ENCODE data around the gene COX17.

Gene COX17

DNA sequence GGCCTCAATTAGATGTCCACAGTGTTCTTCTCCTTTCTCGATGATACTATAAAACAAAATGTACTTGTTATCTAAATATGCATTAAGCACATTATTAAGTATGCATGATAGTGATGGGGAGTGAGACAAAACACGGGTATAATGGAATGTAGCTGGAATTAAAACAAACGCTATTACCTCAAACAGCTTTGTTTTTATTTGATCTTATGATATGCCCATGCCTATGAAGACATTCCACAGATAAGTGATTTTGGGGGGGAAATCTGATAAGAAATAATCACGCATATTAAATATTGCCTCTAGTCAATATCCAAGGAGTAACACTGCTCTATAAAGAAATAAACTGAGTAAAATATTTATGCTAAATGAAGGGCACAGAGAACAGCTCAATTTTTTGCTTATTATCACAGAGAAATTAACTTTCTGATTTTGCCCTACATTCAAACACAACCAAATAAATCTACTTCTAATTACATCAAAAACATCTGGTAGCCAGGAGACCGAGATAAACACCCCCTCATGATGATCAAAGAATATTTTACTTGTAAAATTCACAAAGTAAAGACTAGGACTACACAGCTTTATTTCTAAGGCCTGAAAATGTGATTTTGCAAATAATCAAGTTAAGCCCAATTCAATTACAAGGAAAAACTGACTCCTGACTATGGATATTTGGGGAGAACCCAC lies 1.9 kb downstream of the COX17 start:
- DNase-seq (ENCODE audit: low read depth, low spot score) = no peak

DNA sequence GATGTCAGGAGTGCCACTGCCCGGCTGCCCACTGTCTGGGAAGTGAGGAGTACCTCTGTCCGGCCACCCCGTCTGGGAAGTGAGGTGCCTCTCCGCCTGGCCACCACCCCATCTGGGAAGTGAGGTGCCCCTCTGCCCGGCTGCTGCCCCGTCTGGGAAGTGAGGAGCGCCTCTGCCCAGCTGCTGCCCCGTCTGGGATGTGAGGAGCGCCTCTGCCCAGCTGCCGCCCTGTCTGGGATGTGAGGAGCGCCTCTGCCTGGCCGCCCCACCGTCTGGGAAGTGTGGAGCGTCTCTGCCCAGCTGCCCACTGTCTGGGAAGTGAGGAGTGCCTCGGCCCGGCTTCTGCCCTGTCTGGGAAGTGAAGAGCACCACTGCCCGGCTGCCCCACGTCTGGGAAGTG lies 3.3 kb downstream of the COX17 start:
- no peak for DNase-seq (ENCODE audit: low read depth, low spot score)

DNA sequence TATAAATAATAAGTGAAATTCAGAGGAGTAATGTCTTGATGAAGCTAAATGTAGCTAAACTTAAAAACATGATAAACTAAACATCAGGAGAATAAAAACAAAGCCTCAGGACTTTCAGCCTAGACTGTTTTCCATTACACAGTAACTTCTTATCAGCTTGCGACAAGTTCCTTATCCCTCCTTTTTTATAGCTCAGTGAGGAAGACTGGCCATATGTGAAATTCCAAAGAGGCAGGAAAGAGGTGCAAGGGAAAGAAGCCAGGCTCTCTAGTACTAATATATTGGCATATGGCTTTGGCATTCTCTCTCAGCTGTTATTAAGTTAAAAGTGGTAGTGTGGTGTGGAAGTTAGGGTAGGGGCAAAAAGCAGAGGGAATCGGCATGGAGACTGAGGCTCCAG lies 4.4 kb downstream of the COX17 start:
- no peak for DNase-seq (ENCODE audit: low read depth, low spot score)

DNA sequence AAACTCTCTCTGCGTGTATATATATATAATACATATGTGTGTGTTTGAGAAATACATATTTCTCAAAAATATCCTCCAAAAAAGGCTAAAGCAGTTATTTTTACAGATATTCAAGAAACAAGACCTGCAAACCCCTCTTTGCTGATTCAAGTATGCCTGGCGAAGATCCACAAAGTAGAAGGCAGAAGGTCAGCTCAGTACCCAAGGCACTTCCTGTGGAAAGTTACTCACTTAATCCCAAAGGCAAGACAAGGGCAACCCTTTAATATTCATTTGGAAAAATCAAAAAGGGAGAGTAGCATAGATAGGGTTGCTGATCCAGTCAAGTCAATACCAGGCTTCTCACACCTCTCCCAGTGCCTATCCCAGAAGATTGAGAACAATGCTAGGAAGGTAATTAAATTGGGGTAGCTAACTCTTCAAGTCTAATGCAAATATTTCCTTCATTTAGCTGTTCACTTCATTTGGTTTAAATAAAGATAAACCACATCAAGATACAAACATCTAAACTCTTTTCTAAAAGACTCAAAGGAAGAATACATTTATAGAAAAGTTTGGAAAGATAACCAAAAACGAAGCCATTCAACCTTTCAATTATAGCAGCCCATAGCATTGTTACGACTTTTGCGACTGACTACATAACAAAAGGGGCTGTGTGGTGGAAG lies 7.2 kb downstream of the COX17 start:
- DNase-seq (ENCODE audit: low read depth, low spot score) = no peak

DNA sequence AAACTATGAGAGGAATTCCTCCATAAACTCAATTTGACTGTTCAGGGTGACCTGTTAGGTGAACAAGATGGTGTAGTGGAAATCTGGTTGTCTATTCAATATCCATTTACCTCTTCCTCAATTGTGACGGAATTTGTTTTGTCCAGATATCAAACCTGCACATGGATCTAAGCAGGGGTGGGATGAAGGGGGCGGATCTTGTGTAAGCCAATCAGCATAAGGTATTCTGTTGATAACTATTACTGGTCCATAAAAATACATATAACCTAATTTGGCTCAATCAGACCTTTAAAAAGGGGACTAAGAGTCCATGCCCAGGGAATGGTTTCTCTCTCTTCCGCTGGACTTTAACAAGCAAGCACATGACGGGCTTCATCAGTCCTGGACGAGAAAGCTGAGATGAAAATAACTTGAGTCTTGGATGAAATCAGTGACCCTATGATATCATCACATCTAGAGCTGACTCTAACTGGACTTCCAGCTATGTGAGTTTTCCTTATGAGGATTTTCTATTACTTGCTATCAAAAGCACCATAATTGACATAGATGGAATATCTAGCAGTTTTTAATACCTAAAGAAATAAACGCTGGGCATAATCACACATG lies 11.1 kb downstream of the COX17 start:
- no peak for DNase-seq (ENCODE audit: low read depth, low spot score)

DNA sequence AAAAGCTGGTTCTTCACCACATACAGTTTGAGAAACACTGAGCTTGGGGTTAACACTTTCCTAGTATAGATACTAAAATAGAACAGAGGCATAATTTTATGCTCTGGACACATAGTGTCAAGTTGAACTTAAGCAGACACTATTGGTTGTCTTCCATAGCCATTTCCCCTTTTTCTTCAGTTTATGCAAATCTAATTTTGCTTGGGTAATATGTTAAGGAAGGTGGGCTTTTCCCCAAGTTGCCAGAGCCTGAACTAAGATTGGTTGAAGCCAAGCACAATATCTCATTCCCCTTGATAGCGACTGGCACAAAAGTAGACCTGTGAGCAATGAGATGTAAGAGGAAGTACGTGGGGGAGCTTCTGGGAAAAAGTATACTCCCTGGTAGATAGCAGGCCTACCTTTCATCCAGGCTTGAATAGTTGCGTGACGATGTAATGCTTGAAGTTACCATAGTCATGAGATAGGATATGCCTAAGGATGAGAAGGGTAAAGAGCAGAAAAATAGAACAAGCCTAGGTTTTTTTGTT lies 12.3 kb downstream of the COX17 start:
- DNase-seq (ENCODE audit: low read depth, low spot score) = no peak

DNA sequence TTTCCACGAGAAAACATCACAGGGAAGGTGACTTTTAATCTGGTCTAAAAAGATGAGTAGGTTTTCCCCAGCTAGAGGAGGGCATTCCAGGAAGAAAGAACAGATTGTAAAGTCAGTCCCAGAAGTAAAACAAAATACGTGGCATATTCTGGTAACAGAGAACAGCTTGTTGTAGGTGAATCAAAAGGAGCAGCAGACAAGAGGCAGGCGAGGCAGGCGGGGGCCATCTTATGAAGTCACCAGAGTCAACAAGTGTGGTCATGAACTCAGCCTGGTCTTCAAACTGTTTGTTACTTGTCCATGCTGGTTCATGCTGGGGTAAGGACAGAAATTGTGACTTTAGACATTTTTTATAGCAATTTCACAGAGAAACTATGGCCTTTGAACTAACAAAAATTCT lies 12.8 kb downstream of the COX17 start:
- no peak for DNase-seq (ENCODE audit: low read depth, low spot score)

DNA sequence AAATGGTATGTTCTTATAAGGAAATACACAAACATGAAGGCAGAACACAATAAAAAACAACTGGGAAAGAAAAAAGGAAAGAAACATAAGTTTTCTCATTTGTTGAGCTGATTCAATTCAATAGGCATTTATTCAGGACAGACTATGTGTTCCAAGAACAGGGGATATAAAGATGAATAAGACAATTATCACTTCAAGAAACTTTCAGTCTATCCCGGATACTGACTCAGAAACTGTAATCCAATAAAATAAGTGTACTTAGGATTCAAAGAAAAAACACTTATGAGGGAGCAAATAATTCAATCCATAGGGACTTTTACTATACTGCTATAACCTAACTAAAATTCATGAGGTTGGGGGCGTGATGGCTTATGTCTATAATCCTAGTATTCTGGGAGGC lies 13.3 kb downstream of the COX17 start:
- no peak for DNase-seq (ENCODE audit: low read depth, low spot score)

DNA sequence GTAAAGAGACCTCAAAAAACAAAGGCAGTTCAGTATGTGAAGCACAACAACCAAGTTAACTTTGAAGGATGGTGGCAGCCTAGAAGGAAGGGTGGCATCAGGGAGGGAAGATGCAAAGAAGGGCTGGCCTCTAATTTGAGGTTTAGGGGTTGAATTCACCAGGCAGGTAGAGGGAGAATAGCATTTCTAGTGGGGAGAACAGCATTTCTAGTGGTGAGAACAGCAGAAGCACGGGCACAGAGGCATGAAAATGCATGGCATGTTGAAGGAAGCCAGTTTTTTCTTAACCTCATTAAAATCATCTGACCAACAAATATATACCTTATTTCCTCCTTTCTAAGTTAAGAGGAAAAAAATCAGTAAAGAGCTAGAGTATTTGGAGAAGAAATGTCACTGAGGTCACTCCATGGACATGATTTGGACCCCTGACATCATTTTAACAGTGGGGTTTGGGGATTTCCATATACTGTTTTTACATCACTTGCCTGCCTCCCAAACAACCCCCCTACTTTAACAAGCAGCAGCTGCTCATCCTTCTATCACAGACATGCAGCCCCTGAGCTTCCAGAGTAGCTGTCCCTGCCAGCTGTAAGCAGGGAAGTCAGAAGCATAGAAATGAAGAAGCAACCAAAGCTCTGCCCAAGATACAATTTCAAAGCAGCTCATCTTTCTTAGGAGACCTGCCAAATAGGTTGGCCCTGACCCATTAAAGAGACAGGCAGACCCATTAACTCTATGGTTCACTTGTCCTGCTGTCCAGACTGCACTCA lies 14.4 kb downstream of the COX17 start:
- DNase-seq (ENCODE audit: low read depth, low spot score) = no peak

DNA sequence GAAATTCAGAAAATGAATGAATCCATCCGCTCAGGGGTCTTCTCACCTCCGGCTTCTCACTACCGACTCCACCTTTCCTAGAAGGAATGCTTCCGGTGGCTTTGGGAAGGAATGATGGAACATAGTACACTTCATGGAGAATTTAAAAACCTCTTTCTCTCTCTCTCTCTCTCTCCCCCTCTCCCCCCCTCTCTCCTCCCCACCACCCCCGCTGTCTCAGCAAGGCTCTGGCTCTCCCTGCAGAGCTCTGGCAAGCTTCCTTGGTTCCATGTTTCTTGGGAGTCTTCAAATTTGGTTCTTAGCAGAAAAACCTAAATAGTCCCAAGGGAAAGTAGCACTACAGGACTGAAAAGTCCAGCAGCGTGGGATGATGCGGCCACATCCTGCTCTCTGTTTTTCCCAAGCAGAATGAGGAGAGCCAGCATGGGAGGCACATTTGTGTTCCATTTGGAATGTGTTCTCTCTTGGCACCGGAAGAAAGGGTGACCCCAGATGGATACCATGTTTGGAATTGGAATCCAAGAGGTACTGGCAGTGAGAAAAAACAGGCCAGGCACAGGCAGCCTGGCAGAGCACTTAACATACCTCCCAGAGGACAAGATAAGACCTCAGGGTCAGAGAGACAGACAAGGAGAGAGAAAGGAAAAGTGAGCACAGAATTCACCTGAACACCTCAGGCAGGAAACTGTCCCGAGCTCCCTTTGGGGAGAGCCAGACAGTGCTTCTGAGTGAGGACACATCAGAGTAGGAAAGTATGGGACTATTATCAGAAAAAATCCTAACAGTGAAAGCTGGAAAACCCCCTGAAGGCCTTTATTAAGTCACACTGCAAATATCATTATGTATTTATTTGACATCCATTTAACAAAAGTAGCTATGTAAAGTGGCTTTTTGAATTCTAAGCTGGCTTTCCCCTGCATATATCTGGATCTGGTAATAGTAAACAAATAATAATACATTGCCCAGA lies 16.4 kb downstream of the COX17 start, which contains the start of gene POPDC2:
Gene POPDC2, minus strand, starts transcription at position 116 of the 967 bp plus-strand sequence. CDS start 166 bp downstream, outside the sequence.
- no peak for DNase-seq (ENCODE audit: low read depth, low spot score)

DNA sequence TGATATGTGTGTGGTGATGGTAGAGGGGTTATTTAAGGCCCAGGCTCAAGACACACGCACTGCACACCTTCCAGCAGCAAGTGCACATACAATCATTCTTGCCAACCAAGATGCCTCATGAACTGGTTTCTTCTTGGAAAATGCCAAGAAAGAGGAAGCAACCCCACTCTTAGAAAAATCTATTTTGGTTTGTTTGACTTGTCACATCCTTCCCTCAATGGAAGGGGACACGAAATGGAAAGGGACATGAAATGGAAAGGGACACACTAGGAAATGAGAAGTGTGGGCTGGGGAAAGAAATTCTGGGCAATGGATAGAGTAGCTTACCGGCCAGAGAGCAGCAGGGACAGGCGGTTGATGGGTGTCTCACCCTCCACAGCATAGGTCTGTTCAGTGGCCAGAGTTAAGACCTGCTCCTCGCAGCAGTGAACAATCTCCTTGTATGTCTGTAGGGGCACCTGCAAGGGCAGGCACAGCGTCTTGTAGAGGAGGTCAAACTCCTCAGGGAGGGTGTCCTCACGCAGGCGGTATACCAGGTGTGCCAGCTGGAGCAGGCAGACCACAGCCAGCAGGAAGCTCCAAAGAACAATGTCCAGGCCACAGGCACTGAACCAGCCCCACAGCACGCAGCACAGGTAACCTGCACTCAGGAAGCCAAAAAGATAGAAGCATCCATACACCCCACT lies 17.5 kb downstream of the COX17 start:
- DNase-seq (ENCODE audit: low read depth, low spot score) = no peak

DNA sequence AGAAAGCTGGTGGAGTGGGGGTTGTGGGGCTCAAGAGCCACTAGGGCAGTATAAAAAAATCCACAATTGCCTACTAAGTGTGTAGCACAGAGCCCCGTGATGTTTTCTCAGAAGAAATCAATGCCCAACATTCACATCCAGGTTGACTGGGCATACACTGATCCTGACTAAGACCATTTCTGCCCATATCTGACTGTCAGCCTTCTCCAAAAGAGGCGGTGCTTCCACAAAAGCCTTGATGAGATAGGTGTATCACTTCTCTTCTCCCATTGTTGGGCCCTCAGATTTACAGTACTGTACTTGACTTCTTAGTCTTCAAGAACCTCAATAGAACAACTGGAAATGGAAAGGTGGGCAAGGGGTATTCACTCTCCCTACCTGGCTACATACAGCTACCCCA lies 18.2 kb downstream of the COX17 start:
- DNase-seq (ENCODE audit: low read depth, low spot score) = no peak

DNA sequence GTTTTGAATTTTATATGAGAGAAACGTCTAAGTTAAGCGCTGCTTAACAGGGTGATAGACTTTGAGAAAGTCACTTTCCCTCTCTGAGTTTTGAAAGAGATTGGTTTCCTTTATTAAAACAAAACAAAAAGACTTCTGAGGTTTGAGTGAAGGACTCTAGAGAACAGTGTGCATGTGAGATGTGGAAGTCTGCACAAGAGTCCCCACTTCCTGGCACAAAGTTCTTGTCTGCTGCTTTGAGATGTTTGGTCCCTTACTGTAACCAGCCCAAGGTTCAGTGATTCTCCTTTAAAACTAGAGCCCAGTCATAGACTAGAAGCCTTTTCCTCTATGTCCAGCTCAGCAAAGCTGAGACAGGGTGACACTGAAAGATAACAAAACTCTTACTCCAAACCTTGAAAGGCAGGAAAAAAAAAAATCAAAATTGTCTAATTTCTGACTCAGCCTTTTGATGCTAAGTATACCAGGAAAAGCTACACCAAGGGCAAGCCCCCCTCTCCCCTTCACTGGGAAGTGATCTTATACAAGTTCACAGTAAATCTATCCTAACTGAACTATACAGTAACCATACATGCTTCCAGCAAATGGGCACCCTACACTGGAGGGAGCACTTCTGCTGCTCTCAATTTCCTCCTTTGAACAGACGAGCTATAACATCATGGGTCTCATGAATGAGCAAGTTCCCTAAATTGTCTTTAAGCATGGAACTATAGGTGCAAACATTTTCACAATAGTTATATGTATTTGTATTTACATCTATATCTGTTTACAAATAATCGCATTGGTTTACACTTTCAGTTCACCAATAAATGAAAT lies 19.1 kb downstream of the COX17 start:
- DNase-seq (ENCODE audit: low read depth, low spot score) = no peak

DNA sequence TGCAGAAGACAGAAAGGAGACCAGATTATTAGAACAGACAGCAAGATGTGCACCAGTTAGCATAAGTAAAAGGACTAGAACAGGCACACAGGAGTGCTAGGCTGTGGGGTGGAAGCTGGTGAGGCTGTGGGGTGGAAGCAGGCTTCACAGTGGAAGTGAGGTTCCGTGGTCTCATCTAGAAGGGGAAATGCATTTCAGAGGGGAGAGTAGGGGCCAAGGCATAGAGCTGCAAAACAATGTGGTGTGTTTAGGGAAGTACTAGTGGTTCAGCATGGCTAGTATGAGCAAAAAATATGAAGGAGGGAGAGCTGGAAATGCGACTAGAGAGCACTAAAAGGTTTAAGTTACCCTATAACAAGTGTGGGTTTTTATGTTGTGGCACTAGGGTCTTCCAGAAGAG lies 23.3 kb downstream of the COX17 start:
- DNase-seq (ENCODE audit: low read depth, low spot score) = no peak

DNA sequence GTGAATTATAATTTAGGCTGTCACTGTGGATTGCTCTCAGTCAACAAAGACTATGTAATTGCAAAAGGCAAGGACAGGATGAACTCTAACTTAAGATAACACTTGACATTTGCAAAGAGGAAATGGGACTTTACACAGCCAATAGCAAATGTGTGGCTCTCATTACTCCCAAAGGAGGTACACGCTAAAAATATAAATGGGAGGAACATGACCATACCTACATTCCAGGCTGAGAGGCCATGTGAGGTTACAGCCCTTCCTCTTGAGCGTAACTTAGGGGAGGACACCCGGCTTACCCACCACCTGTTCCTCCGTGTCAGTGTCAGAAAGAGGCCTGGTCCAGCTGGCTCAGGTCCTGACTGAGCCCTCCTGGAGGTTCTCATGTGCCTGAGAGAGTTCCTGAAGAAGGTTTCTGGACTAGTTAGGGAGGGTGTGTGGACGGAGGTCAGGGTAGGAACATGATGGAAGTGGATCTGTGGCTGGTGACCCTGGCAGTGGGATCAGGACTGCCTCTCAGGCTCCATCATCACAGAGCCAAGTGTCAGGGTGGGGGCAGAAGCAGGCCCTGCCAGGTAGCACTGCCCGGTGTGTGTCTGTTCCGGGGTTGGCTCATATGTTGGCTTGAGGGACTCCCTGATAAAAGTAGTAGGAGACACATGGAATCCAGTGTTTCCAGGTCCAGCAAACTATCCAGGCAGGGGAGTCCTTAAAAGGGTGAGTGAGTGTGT lies 24.7 kb downstream of the COX17 start:
- no peak for DNase-seq (ENCODE audit: low read depth, low spot score)

DNA sequence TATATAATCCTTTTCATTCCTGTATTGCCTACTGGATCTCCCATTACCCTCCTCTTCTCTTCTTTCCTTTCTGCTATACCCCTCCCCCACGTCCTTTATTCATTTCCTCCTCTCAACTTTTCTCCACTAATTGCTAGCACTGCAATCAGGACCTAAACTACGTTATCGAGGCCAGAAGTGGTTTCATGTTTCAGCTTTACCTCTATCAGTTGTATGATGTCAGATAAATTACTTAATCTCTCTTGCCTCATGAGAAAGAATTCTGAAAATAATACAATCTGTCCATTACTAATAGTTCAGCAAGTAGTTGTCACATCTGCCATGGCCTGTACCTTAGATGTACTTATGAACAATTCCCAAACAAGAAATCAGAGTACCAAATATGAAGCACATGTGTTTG lies 27.4 kb downstream of the COX17 start:
- DNase-seq (ENCODE audit: low read depth, low spot score) = no peak

DNA sequence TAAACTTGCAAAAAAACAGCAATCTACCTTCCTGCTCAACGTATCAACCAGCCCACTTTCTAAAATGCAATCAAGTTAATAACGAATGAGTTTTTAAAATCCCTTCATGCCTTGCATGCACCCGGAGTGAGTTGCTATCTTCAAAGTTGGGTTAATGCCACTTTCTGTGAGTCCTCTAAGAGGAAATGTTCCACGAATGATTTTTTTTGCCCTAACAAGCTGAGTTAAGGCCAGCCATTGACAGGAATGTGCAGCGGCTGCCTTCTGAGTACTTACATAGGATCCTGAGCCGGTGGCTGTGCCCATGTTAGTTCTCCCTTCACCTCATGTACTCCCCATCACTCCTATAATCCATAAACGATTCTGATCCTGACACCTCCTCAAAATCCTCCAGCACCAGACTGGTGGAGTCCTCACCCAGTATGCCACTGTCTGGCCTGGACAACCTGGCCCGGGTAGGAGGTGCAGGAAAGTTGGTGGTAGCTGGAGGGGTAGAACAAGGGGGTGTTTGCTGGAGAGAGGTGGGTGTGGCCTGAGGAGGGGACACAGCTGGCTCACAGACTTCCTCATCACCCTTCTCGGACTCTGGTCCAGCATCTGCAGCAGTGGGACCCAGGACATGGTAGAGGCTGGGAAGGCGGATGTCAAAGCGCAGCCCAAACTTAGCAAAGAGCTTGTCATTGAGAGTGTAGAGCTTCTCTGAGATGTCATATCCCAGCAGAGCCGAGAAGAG lies 29.2 kb downstream of the COX17 start:
- no peak for DNase-seq (ENCODE audit: low read depth, low spot score)

DNA sequence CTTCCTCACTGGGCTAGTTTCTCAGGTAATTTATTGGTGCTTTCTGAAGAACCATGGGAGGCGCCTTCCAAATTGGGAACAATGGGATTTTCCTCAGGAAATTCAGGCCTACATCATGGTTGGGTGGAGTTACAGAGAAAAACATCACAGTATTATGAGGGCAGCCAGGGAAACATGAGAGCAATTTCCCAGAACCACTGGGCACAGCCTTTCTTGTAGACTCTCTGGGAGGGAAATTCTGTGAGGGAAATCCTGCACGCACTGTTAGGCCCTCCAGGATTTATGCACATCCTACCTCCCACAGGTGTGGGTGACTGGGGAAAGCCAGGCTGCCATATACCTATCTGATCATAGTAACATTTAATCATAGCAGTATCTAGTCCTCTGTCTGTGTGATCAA lies 30.0 kb downstream of the COX17 start:
- no peak for DNase-seq (ENCODE audit: low read depth, low spot score)

All from smooth muscle cell of the brain vasculature (primary cell).